GM12891 (cell line): ENCODE results near the gene MGLL.

ENCODE experiments used
- POLR2A ChIP-seq: IDR thresholded peaks from 2 replicates; pipeline ENCODE4 v1.6.1; 2011; ENCODE audit warnings: low read depth, low read length, control low read depth
- POLR2AphosphoS5 ChIP-seq: IDR thresholded peaks from 2 replicates; pipeline ENCODE4 v1.6.1; 2011; ENCODE audit warnings: low read depth, low read length, control low read depth
- TAF1 ChIP-seq: IDR thresholded peaks from 2 replicates; pipeline ENCODE4 v1.6.1; 2011; ENCODE audit warnings: low read depth, low read length, control low read depth

DNA sequence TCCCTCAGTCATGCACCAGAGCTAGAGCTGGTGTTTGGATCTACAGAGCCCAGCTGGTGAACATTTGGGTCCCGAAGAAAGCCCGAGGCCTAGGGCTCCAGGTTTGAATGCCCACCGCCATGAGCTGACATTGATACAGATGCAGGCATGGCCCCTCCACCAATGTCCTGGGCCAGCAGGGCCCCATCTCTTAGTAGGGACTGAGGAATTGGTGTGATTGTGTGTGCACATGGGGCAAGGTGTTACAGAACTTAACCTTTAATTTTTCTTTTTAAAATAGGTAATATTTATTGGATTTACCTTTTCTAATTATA lies 182.3 kb downstream of the MGLL start:
- TF ChIP-seq POLR2A (no peak), POLR2AphosphoS5 (no peak), TAF1 (no peak)
